Adipose tissue (tissue), 3 donors: ENCODE results near the gene WNK2. TPM values are rescaled to one million over a fixed set of nuclear protein-coding genes. Genes with fewer than 3 reads are reported as not detected.
"Not testable (repeated sequence)": the region's sequence is repeated elsewhere in the genome, so short reads cannot be mapped to it uniquely, and the experiment has no call there.

Source experiments
- H3K27ac ChIP-seq: one replicate; pipeline ENCODE4 v1.5.1; 2013; ENCODE audit warnings: low read depth, low read length
- WGBS, 3 donors: extraction: QIAGEN DNeasy Blood & Tissue Kit; methylation state at CpG; one replicate each; pipeline ENCODE4 v1.1.7; 2013; 5-methylcytosine and 5-hydroxymethylcytosine counted together
- polyA plus RNA-seq, 3 donors: library from polyadenylated mRNA; stranded (reverse); fragments of 200-250 nt; gene quantifications; one replicate each; pipeline ENCODE4 v1.2.3, GENCODE V29; 2013
- donor health status: healthy with polysubstance abuse.
- donor health status: Bipolar disorder and iron deficiency.
- donor health status: healthy.

The WNK2 gene
- polyA plus RNA-seq, 3 donors, result 1.3 to 22.2 (median 1.3) TPM

DNA sequence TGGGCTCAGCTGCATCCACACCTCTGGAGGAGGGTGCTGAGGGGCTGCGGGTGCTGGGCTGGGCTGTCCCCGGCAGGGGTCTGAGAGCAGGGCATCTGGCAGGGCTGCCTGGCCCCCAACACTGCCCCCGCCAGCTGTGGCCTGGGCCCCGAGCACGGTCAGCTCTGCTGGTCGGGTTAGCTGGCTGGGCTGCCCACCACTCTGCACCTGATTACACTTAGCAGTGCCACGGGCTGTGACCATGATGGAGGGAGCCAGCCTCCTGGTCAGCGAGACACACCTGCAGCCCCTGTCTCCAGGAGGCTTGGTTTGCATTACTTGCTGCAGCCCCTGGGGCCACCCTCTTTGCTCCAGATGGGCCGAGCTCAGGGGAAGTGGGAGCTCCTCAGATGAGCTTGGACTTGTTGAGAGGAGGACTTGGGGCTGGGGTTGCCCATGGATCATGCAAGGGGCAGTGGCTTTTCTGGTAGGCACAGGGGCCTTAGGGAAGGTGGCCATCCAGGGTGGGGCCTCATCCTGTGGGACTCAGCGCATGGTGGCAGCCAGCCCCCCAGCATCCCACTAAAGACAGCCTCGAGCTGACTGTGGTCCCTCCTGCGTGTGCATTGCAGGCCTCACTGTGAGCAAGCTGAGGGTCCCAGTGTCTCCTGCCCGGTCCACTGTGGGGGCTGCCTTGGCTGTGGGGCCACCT lies 135.5 kb downstream of the WNK2 start:
- WGBS, 3 donors, result 89 to 94% (median 91%) methylated on average over 13 of the region's 13 CpGs

GRCh38 chr9:93319992-93320500 lies 136.1 kb downstream of the WNK2 start:
- H3K27ac ChIP-seq, result no peak overlapping the region
- 76 to 84% (median 79%) methylated on average over 19 of the region's 19 CpGs for WGBS, 3 donors

More for the DNA sequence above, 135.5 kb downstream of the WNK2 start:
- H3K27ac ChIP-seq, result no peak overlapping the region

DNA sequence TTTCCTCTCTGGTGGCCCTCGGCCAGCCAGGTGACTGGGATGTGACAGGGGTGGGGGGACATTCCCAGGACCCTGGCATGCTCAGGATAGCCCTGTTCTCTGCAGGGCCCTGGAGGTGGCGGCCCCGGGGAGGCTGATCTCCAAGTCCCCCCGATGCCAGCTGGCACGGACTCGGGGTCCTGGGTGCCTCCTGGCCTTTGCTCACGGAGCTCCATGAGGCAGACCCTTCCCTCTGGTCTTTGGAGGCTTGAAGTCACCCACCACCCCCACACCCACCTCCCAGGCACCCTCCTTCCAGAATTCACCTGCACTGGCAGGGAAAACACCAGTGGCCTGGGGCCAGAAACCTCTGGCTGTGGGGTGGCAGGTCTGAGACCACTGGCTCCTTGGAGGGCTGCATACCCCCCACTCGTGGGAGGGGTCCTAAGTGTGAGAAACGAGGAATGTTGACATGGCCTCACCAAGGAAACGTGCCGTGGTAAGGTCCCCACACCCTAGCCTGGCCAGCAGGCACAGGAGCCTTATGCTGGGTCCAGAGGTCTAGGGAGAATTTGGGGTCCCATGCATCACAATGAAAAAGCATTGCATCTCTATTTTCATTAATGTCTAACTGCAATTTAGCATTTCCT lies 136.8 kb downstream of the WNK2 start:
- 81 to 86% (median 86%) methylated on average over 11 of the region's 11 CpGs for WGBS, 3 donors
- H3K27ac ChIP-seq, result no peak overlapping the region

DNA sequence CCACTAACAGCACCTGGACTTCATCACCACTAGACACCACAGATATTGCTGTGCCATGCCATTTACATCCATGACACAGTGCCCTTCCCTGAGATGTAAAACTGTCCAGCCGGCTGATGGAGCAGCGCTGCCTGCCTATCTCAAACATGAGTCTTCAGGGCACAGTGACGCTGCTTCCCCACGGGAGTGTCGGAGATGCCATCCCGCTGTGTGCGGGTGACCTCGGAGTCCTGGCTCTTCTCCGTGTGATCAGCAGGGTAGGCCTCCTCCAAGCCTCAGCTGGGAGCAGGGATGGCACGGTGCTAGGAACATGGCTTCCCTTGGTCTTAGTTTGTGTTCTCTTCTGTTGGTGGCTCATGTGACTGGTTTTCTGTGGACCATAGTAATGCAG lies 137.3 kb downstream of the WNK2 start:
- H3K27ac ChIP-seq, result no peak overlapping the region
- 91 to 96% (median 95%) methylated on average over 10 of the region's 10 CpGs for WGBS, 3 donors

- H3K27ac ChIP-seq, result not testable (repeated sequence)
- WGBS, 3 donors, result 89 to 98% (median 93%) methylated on average over 6 of the region's 6 CpGs
Observed at GRCh38 chr9:93323446-93323954, 139.6 kb downstream of the WNK2 start.

DNA sequence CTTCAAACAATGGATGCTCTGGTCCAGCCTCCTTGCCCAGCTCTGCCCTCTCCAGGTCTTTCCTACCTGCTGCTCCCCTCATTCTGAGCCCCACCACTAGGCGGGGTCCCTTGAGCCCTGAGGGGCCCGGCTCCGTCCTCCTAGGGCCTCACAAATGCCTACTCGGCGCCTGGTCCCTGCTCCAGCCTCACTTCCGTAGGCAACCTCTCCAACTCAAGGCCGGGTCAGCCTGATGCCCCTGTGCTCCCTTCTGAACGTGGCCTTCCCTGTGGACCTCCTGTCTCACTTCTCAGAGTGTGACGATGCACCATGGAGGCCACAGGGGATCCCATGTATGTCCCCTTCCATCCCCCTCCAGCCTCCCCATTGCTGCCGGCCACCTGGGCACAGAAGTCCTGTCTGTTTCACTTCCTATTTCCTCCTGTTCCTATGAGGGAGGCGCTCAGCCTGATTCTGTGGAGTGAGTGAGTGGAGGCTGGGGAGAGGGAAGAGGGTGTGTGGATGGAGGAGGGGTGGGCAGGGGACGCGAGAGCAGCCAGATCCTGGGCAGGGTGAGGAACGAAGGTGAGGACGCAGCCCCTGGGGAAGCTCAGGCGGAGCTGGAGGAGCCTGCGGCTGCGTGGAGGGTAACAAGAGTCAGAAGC lies 140.4 kb downstream of the WNK2 start:
- 62 to 79% (median 77%) methylated on average over 18 of the region's 18 CpGs for whole genome bisulfite sequencing, 3 donors

DNA sequence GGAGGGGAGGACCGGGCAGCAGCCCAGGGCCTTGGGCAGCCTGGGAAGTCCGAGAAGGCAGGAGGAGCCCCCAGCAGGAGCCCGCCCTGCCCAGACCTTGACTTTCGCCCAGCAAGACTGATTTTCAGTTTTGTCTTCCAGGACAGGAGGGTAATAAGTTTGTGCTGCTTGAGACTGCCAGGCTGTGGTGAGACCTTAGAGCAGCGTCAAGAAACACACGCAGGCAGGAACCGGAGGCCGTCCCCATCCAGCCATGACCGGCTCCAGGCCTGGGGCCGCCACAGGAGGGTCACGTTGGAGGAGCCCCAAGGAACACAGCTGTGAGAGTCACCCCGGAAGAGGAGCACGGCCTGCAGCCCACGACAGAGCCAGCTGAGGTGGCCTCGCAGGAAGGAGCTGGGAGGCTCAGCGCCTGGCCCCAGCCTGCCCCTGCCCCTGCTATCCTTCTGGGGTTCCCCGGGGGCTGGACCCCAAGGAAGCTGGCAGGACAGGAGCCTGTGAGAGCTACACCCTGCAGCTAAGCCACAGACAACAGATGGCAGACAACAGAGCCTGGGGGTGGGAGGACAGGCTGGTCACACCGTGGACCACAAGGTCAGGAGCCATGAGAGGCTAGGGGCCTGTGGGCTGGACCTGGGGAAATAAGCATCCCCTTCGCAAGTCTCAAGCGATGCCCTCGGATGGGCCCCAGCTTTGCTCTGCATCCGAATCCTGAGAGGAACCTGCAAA lies 141.5 kb downstream of the WNK2 start:
- 88 to 92% (median 91%) methylated on average over 22 of the region's 22 CpGs for WGBS, 3 donors
- H3K27ac ChIP-seq, result no peak overlapping the region

More for the DNA sequence above, 140.4 kb downstream of the WNK2 start:
- no peak overlapping the region for H3K27ac ChIP-seq

GRCh38 chr9:93326056-93326455 lies 142.1 kb downstream of the WNK2 start:
- no peak overlapping the region for H3K27ac ChIP-seq
- WGBS, 3 donors, result 84 to 87% (median 87%) methylated on average over 9 of the region's 9 CpGs

- H3K27ac ChIP-seq, result no peak overlapping the region
- 88 to 92% (median 91%) methylated on average over 13 of the region's 13 CpGs for WGBS, 3 donors
Observed at GRCh38 chr9:93326654-93327053, 142.7 kb downstream of the WNK2 start.

- no peak overlapping the region for H3K27ac ChIP-seq
- 54 to 82% (median 75%) methylated on average over 7 of the region's 7 CpGs for WGBS, 3 donors
Observed at GRCh38 chr9:93329629-93330280, 145.8 kb downstream of the WNK2 start.

DNA sequence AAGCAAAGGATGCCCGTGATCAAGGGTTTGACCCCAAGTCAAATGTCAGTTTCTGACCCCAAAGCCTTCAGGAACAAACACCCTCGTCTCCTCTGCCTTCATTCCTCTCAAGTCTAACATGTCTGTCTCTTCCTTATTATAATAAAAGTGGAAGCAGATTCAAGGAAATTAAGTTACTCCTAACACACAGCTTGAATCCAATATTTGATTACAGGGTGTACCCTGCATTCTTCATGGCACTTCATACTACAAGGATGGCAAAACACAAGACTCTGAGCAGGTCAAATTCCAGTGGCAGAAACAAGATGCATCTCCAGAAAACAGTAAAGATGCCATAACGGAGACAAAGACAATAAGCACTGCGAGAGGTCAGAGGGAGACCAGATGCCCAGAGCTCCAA lies 148.4 kb downstream of the WNK2 start:
- no peak overlapping the region for H3K27ac ChIP-seq
- WGBS, 3 donors, result 85 to 88% (median 87%) methylated on average over 4 of the region's 4 CpGs

GRCh38 chr9:93336720-93337119 lies 152.8 kb downstream of the WNK2 start:
- WGBS, 3 donors, result 80 to 83% (median 83%) methylated on average over 7 of the region's 7 CpGs
- H3K27ac ChIP-seq, result no peak overlapping the region

DNA sequence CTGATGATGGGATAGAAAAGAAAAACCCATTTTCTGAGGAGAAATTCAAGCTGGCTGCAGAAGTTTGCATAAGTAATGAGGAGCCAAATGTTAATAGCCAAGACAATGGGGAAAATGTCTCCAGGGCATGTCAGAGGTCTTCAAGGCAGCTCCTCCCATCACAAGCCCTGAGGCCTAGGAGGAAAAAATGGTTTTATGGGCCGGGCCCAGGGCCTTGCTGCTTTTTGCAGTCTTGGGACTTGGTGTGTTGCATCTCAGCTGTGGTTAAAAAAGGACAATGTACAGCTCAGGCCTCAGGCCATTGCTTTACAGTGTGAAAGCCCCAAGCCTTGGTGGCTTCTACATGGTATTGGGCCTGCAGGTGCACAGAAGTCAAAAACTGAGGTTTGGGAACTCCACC lies 154.3 kb downstream of the WNK2 start:
- H3K27ac ChIP-seq, result not testable (repeated sequence)
- 63 to 69% (median 64%) methylated on average over 1 of the region's 1 CpG for WGBS, 3 donors

DNA sequence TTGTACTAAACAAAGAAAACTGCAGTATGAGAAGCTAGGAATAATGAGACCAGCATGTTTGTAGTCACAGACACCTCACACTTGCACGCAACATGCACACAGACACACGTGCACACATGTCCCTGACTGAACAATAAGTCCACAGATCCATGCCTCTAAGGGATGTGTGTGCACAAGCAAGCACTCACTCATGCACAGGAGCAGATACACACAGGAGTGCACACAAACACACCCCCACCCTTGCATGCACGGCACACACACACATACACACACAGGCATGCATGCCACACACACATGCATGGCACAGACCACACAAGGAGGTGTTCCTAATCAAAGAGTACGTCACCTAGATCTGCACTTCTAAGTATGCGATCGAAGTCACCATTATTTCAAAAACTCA lies 156.2 kb downstream of the WNK2 start:
- WGBS, 3 donors, result 86 to 94% (median 92%) methylated on average over 6 of the region's 6 CpGs
- H3K27ac ChIP-seq, result no peak overlapping the region

- 75 to 86% (median 82%) methylated on average over 5 of the region's 5 CpGs for WGBS, 3 donors
- not testable (repeated sequence) for H3K27ac ChIP-seq
Observed at GRCh38 chr9:93341820-93342219, 157.9 kb downstream of the WNK2 start.

DNA sequence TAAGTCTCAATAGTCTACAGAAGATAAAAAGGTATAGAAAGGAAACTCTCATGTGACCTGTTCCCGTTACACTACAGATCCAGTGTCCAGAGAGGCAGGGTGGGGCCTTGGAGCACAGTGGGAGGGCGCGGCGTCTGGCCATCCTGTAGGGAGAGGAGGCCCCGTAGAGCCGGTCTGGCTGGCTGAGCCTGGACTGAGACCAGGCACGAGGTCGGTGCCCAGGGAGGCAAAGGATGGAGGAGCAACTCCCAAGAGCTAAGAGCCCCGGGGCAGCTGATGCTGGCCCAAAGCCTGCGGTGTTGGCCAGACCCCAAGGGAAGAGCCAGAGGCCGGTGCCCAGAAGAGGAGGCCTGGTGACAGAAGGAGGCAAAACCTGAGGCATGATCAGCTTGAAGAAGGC lies 158.5 kb downstream of the WNK2 start:
- WGBS, 3 donors, result 71 to 77% (median 75%) methylated on average over 11 of the region's 11 CpGs
- H3K27ac ChIP-seq, result not testable (repeated sequence)

DNA sequence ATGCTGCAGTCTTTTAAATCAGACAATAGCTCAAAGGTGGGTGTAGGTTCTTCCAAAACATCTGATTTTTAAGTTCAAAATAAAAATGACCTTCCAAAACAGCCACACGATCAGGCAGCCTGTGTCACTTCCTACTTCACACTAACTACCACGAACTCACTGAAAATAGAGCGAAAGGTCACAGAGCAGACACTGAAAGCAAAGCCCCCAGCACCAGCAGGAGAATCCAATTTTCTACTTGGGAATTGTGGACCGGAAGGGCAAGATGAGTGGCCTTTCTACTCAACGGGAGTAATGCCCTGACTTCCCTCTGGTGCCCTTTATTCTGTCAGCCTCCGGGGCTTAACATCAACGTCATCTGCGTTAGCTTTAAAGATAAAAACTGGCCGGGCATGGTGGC lies 159.7 kb downstream of the WNK2 start:
- no peak overlapping the region for H3K27ac ChIP-seq
- WGBS, 3 donors, result 70 to 79% (median 75%) methylated on average over 9 of the region's 9 CpGs

DNA sequence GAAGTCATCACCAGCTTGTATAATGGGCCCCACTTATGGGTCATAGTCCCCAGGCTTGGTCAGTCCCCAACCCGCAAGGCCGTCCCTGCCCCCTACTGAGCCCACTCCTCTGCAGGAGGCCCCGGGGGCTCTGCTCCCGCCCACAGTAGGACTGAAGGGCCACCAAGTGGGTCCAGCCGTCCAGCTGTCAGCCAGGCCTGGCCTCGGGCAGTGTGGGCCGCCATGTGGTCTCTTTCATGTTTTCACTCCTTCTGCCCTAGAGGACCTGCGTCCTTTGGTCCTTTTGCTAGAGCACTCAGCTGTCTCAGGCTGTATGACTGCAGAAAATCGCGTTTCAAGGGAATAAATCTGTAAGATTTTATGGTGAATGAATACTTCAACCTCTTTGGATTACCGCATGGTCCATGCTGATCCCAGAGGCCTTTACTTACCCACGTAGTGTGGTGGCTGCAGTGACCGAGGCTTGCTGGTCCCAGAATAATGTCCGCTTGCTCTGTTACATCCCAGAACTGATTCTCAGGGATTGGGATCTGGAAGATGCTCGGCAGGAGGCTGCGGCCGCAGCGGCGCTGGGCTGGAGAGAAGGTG lies 161.8 kb downstream of the WNK2 start:
- 44 to 52% (median 50%) methylated on average over 19 of the region's 19 CpGs for WGBS, 3 donors
- H3K27ac ChIP-seq, result no peak overlapping the region
